ENCODE data around the gene CXXC4.

Gene CXXC4

GRCh38 chr4:104489731-104490095 lies 5.0 kb downstream of the CXXC4 start:
- no peak for DNase-seq (ENCODE audit: low read depth in 2 of 2)

- no peak for DNase-seq (ENCODE audit: low read depth in 2 of 2)
Observed at GRCh38 chr4:104488151-104488550, 6.5 kb downstream of the CXXC4 start.

- DNase-seq (ENCODE audit: low read depth in 2 of 2): no peak
Observed at GRCh38 chr4:104486716-104487504, 7.8 kb downstream of the CXXC4 start.

- no peak for DNase-seq (ENCODE audit: low read depth in 2 of 2)
Observed at GRCh38 chr4:104475652-104476051, 19.0 kb downstream of the CXXC4 start.

- no peak for DNase-seq (ENCODE audit: low read depth in 2 of 2)
Observed at GRCh38 chr4:104472766-104473165, 21.9 kb downstream of the CXXC4 start.

DNA sequence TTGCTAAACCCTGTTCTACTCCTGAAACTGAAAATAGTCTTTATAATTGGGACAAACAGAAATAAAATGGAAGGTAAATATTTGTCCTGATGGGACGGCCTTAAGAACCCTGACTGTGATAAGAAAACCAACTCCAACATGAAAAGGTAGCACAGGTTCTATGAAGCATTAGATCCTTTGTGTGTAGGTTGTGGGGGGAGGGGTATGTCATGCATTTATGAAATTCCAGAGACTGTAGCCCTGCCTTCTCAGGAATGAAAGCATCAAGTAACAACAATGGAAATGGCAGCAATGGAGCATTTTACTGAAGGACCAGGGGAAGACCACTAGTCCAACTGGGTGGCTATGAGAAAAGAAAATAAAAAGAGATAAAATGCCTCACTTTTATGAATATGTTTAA lies 23.9 kb downstream of the CXXC4 start:
- no peak for DNase-seq (ENCODE audit: low read depth in 2 of 2)

DNA sequence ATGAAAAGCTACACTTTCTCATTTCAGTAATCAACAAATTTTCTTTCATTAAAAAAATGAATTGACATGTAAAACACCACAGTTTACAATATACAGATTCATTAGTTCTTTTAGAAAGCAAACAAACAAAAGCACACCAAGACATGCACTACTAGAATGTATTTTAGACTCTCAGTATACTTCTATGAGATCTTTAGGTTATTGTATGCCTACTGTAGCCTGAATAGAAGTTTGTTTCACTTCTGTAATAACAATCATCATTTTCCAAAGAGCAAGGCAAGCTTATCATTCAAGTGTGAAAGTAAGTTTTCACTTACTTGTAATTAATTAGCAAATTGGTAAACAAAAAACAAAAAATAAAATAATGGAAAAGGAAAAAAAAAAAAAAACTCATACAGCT lies 24.9 kb downstream of the CXXC4 start:
- no peak for DNase-seq (ENCODE audit: low read depth in 2 of 2)

GRCh38 chr4:104465619-104466018 lies 29.1 kb downstream of the CXXC4 start:
- DNase-seq (ENCODE audit: low read depth in 2 of 2): no peak

DNA sequence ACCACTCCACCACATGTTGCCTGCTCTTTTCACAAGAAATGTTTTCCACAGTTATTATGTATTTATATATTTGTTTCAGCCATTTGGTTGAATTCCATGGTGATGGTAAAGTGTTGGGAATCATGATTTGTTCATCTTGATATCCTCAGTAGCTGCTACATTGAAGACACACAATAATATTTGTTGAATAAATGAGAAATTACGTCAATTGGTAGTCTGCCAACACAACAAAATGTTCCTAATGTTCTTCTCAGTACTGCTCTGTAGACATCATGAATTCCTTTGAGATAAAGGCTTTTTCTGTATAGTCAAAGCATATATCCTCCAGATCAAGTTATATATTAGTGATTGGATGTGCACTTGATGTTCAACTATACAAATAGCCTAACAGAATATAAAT lies 29.5 kb downstream of the CXXC4 start:
- no peak for DNase-seq (ENCODE audit: low read depth in 2 of 2)

DNA sequence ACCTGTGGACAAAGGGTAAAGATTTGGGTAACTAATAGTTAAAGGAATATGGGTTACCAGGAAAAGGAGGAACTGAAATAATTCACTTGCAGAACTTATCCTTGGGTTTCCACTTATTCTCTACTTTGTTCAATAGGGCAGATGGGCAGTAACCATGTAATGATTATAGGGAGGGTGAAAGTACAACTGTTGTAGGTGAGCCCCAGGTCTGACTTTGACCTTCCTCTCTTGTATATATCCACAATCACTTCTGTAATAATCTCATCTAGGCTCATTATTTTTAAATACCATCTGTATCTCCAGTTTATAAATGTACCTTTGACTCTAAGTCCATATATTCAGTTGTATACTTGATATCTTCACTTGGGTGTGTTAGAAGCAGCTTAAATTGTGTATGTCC lies 32.1 kb downstream of the CXXC4 start:
- no peak for DNase-seq (ENCODE audit: low read depth in 2 of 2)

DNA sequence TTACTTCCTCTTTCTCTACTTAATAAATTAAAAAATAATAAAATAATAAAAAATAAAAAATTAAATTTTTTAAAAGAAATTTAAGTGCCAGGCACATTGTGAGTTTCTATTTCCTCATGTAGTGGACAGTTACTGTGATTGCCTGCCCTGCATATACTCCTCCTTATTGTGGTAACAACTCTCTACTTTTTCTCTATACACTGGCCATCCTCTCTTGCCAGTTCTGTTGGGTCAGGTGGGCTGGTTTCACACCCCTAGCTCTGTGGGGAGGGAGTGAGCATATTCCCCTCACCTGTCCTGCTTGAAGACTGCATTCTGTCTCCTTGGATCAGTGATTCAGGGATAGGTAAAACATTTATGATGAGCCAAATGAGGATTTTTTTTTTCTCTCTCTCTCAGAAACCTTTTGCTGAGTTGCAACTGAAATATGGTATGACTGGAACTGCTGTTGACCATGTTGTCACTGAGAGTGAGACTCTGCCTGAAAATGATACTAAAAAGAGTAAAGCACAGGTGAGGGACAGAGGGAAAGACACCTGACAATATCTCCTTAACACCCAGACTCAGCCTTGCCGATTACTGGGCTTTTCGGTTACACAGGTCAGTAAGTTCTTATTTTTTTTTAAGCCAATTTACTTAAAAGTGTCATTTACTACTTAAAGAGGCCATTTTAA lies 37.2 kb downstream of the CXXC4 start:
- DNase-seq (ENCODE audit: low read depth in 2 of 2): no peak

DNA sequence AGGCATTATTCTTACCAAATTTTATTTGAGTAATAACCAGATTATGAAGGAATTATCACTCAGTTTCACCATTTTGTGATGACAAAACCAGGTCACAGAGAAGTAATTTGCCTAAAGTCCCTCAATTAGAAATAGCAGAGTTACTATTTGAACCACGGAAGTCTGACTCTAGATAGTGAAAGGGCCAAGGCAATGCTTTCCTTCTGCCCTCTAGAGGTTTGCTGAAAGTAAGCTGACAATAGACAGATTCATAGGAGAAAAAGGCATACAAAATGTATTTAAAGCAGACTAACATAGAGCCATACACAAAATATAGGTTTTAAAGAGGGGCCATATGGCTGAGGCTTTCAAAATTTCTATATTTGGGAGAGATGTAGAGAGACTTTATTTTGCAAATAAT lies 43.1 kb downstream of the CXXC4 start:
- DNase-seq (ENCODE audit: low read depth in 2 of 2): no peak

GRCh38 chr4:104449537-104449936 lies 45.2 kb downstream of the CXXC4 start:
- no peak for DNase-seq (ENCODE audit: low read depth in 2 of 2)

- no peak for DNase-seq (ENCODE audit: low read depth in 2 of 2)
Observed at GRCh38 chr4:104447294-104447693, 47.4 kb downstream of the CXXC4 start.

DNA sequence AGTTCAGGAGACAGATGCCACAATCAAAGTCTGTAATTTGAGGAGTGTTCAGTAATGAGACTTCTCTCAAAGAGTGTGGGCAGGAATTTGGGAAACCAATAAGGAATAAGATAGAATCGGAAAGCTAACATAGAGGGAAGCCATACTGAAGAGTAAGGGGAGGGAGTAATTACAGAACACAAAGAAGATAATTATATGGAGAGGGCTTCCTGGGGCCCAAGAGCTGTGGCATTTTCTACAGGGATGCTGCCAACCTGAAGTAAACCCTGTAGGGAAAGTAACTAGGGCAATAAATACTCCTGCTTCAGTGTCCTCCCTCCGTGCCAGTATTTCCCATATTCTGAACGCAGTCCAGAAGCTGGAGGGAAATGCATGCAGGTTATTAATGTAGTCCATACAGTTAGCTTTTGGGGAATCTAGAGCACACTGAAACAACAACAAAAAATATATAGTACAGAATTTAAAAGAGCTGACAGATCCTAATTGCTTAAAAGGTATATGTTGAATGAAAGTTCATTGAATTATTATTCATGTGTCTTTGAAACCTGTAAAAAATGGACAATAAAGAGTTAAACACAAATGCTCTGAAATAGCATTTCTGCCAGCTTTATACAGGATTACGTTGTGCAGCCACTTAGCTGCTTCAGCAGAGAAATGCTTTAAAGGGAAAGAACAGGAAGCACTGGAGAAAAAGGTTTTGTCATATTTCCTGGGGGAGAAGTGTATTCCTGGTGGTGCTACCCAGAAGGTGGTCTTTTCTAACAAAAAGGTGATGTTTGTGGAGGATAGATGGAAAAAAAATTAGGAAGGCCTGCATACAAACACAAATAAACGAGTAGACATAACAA lies 48.0 kb downstream of the CXXC4 start:
- DNase-seq (ENCODE audit: low read depth in 2 of 2): no peak

DNA sequence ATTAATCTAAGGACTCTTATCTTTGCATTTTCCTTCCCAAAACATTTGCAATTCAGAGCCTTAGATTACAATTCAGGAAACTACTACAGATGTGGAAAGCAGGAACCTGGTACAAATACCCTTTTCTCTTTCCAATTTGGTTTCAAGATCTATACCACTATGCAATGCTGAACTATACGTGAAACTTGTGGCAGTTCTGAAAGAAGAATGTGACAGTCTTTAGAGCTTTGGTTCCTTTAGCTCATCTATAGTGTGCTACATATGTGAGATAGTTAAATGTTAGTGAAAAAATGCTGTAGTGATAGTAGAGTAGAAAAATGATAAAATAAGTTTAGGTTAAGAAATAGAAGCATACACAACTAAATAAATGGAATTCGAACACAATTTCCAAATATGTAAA lies 50.0 kb downstream of the CXXC4 start:
- DNase-seq (ENCODE audit: low read depth in 2 of 2): no peak

GRCh38 chr4:104436542-104436941 lies 58.2 kb downstream of the CXXC4 start:
- DNase-seq (ENCODE audit: low read depth in 2 of 2): no peak

DNA sequence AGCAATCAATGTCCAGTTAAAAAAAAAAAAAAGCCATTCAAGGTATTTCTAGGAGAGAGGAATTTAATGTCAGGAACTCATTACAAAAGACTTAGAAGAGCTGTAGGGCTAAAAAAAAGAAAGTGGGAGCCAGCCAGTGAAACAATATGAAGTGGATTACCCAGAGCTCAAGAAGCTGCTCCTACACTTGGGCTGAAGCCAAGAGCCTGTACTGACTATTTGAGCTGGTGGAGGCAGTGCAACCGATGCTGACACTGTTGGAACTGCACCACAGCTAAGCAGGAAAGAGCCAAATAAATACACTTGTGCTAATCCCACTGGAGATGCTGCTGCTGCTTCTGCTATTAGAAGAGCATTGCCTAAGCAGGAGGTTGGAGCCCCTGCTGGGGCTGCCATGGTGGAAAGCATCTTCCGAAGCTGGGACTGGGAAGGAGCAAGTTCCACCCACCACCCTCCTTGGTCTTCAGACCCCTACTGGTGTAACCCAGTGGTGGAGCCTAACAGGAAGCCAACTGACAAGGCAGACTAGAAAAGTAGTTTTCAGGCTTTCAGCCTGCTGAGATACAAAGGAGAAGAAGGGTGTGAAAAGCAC lies 65.4 kb downstream of the CXXC4 start:
- DNase-seq (ENCODE audit: low read depth in 2 of 2): no peak

- DNase-seq (ENCODE audit: low read depth in 2 of 2): no peak
Observed at GRCh38 chr4:104425948-104426347, 68.7 kb downstream of the CXXC4 start.

DNA sequence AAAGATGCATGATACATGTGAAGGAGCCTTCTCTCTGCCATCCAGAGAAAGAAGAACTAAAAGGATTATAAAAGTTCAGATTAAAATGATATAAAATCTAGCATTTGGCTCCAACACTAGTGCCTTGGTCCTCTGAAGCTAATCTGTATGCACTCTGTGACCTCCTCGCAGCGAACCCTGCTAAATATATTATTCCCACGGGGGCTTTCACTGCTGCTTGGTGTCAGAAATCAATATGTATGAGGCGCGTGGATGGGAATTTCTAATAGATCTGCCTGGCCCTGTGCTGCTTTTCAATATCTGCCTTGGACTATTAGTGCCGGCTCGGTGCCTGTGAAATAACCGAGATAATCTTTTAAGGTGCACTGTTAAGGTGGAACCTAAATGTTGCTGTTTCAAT lies 69.7 kb downstream of the CXXC4 start:
- no peak for DNase-seq (ENCODE audit: low read depth in 2 of 2)

DNA sequence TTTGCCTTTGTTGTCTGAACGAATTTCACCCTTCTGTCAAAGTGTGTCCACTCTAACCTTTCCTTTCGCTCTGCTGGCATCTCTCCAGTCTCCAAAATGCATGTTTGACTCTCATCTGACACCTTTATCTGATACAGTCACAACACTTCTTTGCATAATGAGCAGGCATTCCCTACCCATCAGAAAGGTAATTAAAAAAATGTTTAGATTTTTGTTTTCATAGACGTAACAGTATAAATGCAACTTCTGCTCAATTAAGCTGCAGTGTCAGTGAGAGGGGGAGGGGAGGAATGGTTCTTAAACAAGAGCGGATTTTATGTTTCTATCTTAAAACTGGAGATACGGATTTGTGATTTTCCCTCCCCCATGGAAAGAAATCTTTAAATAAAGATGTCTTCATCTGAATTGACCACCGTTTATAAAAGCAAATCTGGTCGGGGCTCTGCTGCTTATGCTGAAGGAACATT lies 70.2 kb downstream of the CXXC4 start:
- no peak for DNase-seq (ENCODE audit: low read depth in 2 of 2)

- DNase-seq (ENCODE audit: low read depth in 2 of 2): no peak
Observed at GRCh38 chr4:104421566-104421965, 73.1 kb downstream of the CXXC4 start.
